Activated effector memory CD4-positive, alpha-beta T cell treated with Interleukin-2 at 50 U/mL for 16 hours (primary cell): ENCODE data around the gene SELENOP.
"Not testable (repeated sequence)": the region's sequence is repeated elsewhere in the genome, so short reads cannot be mapped to it uniquely, and the experiment has no call there.

Experiments used
- DNase-seq: peaks from one replicate; pipeline ENCODE4 v3.0.0-alpha.2; 2020

The SELENOP gene

GRCh38 chr5:42825422-42826148, 13.9 kb upstream of the SELENOP start:
- DNase-seq, result no peak

DNA sequence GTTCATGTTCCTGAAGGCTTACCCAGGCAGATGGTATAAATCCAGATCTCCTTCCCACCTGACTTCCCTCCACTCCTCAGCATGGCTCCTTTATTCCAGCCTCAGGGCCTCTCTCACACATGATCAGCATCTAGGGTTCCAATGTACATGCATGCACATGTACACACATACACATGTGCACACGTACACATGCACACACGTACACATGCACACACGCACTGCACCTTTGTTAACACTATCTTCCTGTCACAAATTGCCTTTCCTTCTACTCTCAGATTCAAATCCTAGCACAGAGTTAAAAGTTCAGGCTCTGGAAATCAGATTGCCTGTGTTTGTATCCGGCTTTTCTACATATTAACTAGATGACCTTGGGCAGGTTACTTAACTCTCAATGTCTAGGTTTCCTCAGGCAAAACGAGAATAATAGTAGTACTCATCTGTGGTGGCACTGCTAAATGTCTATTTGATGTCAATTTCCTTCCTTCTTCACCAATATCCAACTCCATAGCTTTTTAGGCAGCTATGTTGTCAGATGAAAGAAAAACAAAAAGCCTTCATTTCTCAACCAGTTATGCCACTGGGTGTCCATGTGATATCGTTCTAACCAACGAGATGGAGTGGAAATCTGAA, 12.8 kb upstream of the SELENOP start:
- DNase-seq, result no peak

DNA sequence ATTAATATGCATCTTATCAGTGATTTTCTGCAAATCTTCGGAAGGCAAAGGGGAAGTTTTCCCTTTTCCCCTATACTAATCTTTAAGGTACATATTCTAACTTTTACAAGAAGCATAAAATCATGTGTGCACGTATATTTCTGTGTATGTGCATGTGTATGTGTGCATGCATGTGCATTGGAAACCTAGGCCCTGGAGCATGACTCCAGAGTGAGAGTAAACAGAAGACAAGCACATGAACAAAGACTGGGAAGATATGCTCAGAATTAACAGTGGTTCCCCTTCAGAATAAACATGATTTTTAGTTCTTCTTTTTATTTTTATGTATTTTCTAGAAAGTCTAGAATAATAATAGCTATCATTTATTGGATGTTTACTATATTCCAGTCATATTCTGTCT, 10.9 kb upstream of the SELENOP start:
- DNase-seq, result no peak

GRCh38 chr5:42819745-42820144, 8.1 kb upstream of the SELENOP start:
- DNase-seq, result no peak

DNA sequence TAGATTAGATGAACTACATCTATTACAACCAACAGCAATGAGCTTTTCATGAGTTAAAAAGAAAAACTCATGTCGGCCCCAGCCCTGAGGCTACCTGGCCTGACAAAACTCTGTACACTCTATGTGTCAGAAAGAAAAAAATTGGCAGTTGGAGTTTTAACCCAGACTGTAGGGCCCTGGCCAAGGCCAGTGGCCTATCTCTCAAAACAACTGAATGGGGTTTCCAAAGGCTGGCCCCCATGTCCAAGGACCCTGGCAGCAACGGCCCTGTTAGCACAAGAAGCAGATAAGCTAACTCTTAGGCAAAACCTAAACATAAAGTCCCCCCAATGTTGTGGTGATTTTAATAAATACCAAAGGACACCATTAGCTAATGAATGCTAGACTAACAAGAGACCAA, 4.9 kb upstream of the SELENOP start:
- DNase-seq, result not testable (repeated sequence)

DNA sequence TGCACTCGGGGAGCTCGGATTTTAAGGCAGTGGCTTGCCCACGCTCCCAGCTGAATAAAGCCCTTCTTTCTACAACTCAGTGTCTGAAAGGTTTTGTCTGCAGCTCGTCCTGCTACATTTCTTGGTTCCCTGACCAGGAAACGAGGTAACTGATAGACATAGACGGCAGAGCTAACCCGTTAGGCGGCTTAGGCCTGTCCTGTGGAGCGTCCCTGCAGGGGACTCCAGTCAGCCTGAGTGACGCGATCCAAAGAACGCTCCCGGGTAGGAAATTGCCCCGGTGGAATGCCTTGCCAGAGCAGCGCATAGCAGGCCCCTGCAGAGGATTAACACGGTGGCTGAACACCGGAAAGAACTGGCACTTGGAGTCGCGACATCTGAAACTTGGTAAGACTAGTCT, 1.8 kb upstream of the SELENOP start:
- DNase-seq, result no peak

DNA sequence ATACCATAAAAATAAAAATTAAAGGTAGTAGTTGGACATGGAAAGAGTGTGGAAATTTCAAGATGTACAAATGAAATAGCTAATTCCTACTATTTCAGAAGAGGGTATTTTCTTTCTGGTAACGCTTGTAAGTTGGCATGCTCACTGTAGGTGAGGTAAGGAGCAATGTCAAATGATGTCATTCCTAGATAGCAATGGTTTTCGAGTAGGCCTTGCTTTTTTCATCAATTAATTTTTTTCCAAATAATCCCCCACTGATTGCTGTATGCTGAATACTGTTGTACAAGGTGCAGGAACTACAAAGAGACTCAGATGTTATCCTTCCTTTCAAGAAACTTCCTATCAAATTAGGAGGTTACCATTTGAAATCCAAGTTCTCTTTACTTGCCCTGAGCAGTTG, 928 bp upstream of the SELENOP start:
- no peak for DNase-seq

- DNase-seq, result no peak
Observed at GRCh38 chr5:42810834-42811590, 680 bp downstream of the SELENOP start.

- DNase-seq, result no peak
Observed at GRCh38 chr5:42808888-42809611, 2.6 kb downstream of the SELENOP start.

DNA sequence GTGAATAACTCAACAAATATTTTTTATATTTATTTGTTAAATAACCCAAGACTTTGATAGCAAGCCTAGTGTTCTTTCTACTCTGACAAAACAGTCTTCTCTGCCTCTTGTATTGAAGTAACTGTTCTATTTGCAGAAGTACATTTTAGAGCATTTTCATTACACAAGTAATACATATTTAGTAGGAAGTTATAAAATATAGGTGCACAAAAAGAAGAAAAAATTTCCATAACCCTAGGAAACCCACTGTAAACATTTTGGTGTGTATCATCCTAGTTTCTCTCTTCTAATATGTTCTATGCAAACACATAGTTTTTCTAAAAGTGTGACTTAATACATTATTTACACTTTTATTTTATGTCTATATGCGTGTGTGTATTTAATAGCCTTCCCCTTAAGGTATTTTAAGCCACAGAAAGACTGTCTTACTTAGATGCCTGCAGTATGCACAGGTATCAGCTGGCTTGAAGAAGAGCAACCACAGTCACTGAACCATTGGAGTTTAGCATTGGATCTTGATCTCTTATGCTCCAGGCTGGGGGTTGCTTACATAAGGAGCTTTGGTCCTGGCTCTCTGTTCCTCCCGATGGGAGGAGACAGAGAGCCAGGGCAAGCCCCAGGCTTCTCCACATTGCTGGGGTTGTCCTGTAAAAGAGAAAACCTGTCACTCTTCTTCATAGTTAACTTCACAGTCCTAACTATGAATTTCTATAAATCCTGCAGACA, 3.8 kb downstream of the SELENOP start:
- no peak for DNase-seq

DNA sequence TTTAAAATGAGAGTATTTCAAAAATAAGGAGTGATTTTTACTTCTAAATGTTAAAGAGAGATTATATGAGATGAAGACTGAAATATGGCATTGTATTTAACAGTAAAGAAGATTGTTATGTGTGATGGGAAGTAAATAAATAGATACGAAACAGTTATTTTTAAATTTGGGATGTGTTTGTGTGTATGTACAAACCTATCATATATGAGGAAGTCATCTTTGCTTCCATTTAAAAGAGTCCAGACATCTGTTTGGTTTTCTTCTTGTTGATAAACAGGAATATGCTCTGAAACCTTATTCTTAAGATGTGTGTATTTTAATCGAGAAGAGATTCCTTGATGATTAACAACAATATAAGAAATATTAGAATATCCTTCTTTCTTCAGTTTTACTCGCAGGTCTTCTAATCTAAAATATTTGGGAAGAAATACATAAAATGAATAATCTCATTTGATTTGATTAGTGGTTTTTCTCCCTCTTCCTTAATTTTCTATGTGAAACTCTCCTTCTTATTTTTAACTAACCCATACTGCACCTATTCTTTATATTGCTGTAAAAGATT, 4.9 kb downstream of the SELENOP start:
- no peak for DNase-seq

- DNase-seq, result no peak
Observed at GRCh38 chr5:42806004-42806700, 5.5 kb downstream of the SELENOP start.

DNA sequence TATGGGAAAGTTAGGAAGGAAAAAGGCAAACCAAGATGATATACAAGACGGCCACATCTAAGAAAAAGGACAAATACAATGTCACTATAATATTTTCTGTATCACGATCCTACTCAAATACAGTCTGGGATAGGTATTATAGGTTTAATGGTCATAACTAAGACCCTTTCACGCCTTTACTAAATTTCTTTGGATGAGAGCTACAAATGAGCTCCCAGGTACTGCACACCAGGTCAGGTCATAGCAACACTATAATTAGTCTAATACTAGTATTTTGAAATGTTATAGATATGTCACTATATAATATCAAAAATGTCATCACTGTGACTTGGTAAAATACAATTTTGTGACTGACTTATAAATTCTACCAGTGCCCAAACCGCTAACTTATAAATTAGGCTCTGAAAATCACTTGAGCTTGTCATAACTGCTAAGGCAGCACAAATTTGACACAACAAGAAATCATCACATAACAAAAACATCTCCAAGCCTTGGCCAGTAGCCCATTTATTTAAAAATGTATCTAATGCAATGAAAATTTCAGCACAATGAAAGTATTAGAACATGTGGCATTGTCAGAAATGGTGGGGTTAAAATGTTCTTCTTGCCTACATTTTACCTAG, 6.9 kb downstream of the SELENOP start:
- no peak for DNase-seq

DNA sequence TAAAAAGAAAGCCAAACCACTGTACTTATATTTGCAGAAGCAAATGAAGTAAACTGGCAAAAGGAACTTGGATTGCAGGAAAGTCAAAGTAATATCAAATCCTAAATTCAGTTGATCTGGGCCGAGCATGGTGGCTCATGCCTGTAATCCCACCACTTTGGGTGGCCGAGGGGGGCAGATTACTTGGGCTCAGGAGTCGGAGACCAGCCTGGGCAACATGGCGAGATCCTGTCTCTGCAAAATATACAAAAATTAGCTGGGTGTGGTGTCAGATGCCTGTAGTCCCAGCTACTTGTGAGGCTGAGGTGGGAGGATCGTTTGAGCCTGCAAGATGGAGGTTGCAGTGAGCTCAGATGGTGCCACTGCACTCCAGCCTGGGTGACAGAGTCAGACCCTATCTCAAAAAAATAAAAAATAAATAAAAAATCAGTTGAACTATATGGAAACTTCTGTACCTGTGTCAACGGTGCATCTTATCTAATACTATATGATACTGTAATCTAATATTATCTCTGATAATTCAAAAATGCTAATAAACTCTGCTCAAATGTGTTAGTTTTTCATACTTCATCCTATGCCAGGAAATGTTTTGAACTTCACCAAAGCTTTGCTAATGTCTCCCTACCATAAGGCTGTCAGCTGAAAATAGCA, 10.1 kb downstream of the SELENOP start:
- no peak for DNase-seq

GRCh38 chr5:42800748-42801330, 10.9 kb downstream of the SELENOP start:
- DNase-seq, result no peak

DNA sequence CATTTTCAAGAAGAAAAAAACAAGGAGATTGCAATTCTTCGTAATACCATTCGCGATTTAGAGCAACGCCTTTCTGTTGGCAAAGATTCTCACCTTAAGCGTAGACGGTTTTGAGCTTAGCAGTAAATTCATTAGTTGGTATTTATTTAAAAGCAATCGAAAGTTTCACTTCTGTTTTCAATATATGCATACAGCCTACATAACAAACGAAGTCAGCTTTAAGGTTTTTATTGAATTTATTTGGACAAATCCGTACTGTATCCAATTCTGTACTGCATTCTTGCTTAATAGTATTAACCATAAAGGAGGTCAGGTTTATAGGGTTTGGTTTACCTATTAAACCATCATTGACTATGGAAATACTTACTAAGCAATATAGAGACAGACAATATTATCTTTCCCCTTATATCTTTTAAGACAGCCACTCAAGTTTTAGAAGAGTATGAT, 12.0 kb downstream of the SELENOP start:
- no peak for DNase-seq

DNA sequence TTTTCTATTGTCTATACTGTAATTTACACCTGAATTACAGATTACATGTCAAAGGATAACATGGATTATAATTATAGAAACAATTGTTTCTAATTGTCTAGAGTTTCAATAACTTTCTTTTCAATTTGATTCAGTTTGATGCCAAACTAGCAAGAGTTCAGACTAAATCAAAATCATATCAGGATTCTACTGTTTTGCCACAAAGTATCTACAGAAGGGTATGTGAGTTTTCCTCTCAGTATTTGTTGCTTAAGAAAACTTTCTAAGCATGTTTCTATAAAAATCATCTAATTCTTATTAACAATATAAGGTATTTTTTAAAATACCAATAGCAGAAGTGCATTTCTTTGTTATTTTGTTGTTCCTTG, 12.5 kb downstream of the SELENOP start:
- no peak for DNase-seq

- no peak for DNase-seq
Observed at GRCh38 chr5:42798284-42799240, 13.1 kb downstream of the SELENOP start.

GRCh38 chr5:42791151-42791550, 20.5 kb downstream of the SELENOP start:
- no peak for DNase-seq
